ENCODE results near the gene HOXB5. TPM values are rescaled to one million over a fixed set of nuclear protein-coding genes. Genes with fewer than 3 reads are reported as not detected.

The HOXB5 gene
- total and polyA plus RNA-seq, 9 donors: 0.04 to 2.8 (median 0.49) TPM; not detected in 1

DNA sequence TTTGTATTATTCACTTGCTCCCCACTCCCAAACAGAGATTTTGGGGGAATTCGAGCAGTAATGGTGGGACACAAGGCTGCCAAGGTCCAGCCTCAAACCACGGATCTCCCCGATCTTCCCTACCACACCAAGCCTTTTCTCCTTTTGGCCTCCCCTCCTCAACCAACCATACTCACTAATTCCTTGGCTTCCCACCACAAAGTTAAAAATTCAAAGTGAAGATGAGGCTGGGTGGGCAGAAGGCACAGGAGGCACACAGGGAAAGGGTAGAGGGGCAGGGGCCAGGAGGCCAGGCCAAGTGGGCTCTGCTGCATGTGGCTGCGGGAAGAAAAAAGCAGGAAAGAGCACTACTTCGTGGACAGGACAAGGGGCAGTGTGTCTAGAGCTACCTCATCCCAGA lies 30.6 kb downstream of the HOXB5 start:
- Histone ChIP-seq H3K27me3 (no peaks in the 10 kb centered on the region), H3K36me3 (no peaks in the 10 kb centered on the region), H3K4me1 (ENCODE audit: insufficient read depth) (no peaks in the 10 kb centered on the region), H3K4me3 (no peak overlapping the region), H3K9me3 (no peaks in the 10 kb centered on the region), H3K27ac (no peak overlapping the region)
- 40 to 68% (median 43%) methylated on average over 5 of the region's 5 CpGs for WGBS, 3 donors
- intact Hi-C loops (cut with DNase I): no loop called here
- no peak for DNase-seq
- TF ChIP-seq, protein P1, sequence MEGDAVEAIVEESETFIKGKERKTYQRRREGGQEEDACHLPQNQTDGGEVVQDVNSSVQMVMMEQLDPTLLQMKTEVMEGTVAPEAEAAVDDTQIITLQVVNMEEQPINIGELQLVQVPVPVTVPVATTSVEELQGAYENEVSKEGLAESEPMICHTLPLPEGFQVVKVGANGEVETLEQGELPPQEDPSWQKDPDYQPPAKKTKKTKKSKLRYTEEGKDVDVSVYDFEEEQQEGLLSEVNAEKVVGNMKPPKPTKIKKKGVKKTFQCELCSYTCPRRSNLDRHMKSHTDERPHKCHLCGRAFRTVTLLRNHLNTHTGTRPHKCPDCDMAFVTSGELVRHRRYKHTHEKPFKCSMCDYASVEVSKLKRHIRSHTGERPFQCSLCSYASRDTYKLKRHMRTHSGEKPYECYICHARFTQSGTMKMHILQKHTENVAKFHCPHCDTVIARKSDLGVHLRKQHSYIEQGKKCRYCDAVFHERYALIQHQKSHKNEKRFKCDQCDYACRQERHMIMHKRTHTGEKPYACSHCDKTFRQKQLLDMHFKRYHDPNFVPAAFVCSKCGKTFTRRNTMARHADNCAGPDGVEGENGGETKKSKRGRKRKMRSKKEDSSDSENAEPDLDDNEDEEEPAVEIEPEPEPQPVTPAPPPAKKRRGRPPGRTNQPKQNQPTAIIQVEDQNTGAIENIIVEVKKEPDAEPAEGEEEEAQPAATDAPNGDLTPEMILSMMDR (IDR thresholded peaks at IDR 0.05): no peak
- TF ChIP-seq EP300 (IDR thresholded peaks at IDR 0.05): no peak
- TF ChIP-seq POLR2A (IDR thresholded peaks at IDR 0.05): no peak

DNA sequence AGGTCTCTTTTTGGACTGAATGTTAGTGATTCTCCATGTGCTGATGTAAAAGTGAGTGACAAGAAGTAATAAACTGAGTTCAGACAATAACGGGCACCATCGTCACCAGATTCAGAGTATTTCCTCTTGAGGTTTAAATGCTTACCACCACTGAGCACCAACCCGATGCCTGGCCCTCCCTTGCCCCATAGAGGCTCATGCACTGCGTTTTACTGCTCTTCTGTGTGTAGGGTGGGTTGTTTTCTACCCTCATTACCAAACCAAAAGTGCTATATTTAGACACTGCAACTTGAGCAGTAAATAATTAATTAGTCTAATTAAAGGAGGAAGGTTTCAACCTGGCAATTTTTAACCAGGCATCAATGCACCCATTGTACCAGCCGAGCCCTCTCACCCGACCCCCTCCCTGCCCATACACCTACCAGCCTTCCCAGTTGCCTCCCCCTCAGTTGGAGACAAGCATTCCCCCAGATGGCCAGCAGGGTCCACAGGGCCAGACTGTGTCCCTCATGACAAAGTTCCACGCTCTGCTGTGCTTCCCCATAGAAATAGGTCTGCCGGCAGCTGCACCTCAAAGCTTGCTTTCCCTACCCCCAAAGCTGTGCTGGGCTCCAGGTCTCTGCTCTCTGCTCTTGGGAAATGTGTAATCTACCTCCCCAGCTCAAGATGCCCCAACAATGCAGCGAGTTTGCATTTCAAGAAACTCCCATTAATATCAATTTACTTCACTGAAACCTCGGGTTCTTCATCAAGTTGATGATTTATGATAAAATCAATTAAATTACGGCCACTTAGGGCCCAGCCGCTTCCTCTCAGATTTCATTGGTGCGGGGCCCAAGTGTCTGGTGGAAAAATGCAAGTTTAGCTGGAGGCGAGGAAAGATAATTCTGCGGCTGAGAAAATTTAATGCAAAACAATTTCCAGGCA lies 31.4 kb downstream of the HOXB5 start:
- no peaks in the 10 kb centered on the region for H3K27me3 ChIP-seq

DNA sequence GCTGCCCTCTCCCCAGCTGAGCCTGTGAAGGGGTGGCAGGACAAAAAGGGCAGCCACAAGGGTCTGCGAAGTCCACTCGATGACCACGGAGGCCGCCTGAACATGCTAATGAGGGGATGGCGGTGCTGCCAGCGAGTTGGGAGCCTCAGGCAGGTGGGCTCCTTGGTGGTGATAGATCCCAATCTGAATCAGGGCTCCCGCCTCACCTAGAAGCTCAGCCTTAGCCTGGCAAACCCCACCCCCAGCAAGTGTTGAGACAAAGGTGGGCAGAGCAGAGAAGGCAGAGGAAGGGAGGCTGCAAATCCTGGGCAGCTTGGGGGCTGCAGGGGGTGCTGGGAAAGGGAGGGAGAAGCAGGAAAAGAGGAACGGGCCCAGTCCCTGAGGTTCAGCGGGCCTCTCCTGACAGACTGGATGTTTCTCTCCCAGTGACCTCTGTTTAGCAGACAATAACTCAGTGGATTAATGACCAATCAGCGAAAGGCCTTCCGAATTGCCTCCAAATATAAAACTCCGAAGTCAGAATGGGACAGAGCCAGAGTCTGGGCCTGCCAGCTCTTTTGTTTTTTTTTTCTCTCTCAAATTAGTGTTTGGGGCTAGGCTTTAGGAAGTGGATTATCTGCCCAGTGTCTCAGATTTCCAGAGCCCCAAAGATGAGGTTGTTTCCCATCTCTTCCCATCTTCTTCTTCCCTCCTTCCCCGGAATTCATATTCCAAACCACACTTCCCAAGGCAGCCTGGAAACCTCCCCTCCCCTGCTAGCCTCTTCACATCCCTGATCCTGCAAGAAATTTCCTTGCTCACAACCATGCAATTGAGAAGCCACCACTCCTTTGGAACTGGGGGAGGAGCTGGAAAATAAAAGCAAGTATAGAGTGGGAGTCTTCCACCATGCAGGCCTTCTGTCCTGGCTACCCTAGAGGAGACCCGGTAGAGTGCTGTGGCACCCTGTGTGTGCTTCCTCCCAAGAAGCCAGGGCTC lies 33.5 kb downstream of the HOXB5 start:
- intact Hi-C loops (cut with DNase I): no loop called here

More for the DNA sequence above, 31.4 kb downstream of the HOXB5 start:
- DNase-seq: no peak
- no peak overlapping the region for H3K4me3 ChIP-seq
- H3K36me3 ChIP-seq: no peaks in the 10 kb centered on the region
- no peaks in the 10 kb centered on the region for H3K9me3 ChIP-seq
- no peak overlapping the region for H3K27ac ChIP-seq
- H3K4me1 ChIP-seq (ENCODE audit: insufficient read depth): no peaks in the 10 kb centered on the region
- WGBS, 3 donors: 43 to 75% (median 48%) methylated on average over 15 of the region's 15 CpGs
- intact Hi-C loops (cut with DNase I): no loop called here
- TF ChIP-seq EP300 (IDR thresholded peaks at IDR 0.05) (no peak), POLR2A (IDR thresholded peaks at IDR 0.05) (no peak)
- TF ChIP-seq, protein P1 (IDR thresholded peaks at IDR 0.05): no peak

More for the DNA sequence above, 33.5 kb downstream of the HOXB5 start:
- Histone ChIP-seq H3K36me3 (no peaks in the 10 kb centered on the region), H3K27ac (no peak overlapping the region), H3K4me3 (no peak overlapping the region), H3K9me3 (no peaks in the 10 kb centered on the region), H3K4me1 (ENCODE audit: insufficient read depth) (no peaks in the 10 kb centered on the region), H3K27me3 (no peaks in the 10 kb centered on the region)
- 41 to 62% (median 46%) methylated on average over 14 of the region's 14 CpGs for WGBS, 3 donors
- TF ChIP-seq, protein P1 (IDR thresholded peaks at IDR 0.05): no peak
- TF ChIP-seq POLR2A (IDR thresholded peaks at IDR 0.05) (no peak), EP300 (IDR thresholded peaks at IDR 0.05) (no peak)
- DNase-seq: no peak

Data from ovary (tissue), 9 donors.